H1 (cell line): ENCODE data around the gene TWIST2. TPM values are rescaled to one million over a fixed set of nuclear protein-coding genes. Genes with fewer than 3 reads are reported as not detected.

Source experiments
- CTCF ChIA-PET: fragments of 300-600 bp; sonication (Branson Sonifier 250); formaldehyde crosslinking; loops from one replicate; lab custom pipeline; 2021; ENCODE audit not compliant: partially characterized antibody; lab: Charles Lee
- POLR2A ChIA-PET: fragments of 300-600 bp; sonication (Branson Sonifier 250); formaldehyde crosslinking; loops from one replicate; lab custom pipeline; 2021; ENCODE audit warnings: inconsistent platforms; ENCODE audit not compliant: partially characterized antibody; lab: Charles Lee
- DNase-seq, 2 experiments: peaks; one replicate each; pipeline versions ENCODE4 v3.0.0 to v3.0.0-alpha.2; 2010 to 2022; ENCODE audit warnings: low spot score in 2 of 2, low read depth in 1 of 2, mixed read lengths in 1 of 2
- FAIRE-seq: peaks from 2 replicates; lab custom pipeline; 2011; peaks lifted over from hg19 to GRCh38; lab: Jason Lieb, UNC
- H2AFZ ChIP-seq: 2 replicates; pipeline ENCODE4 v1.8.1; 2012; ENCODE audit warnings: low read length, inconsistent platforms
- H2AK5ac ChIP-seq: 2 replicates; pipeline ENCODE4 v1.6.1; 2013; ENCODE audit warnings: low read depth, low read length
- H2BK120ac ChIP-seq: replicated peaks from 2 replicates; pipeline ENCODE3; 2013; ENCODE audit warnings: low read depth, low read length, inconsistent platforms
- H2BK12ac ChIP-seq: 2 replicates; pipeline ENCODE4 v1.6.1; 2013; ENCODE audit warnings: low read depth, low read length
- H2BK15ac ChIP-seq: 2 replicates; pipeline ENCODE4 v1.6.1; 2013; ENCODE audit warnings: low read length
- H2BK20ac ChIP-seq: 2 replicates; pipeline ENCODE4 v1.6.1; 2013; ENCODE audit warnings: low read length
- H2BK5ac ChIP-seq: 2 replicates; pipeline ENCODE4 v1.6.1; 2013; ENCODE audit warnings: low read depth, low read length
- H3K14ac ChIP-seq: 2 replicates; pipeline ENCODE4 v1.6.1; 2013; ENCODE audit warnings: inconsistent platforms; ENCODE audit not compliant: insufficient read length
- H3K18ac ChIP-seq: 2 replicates; pipeline ENCODE4 v1.6.1; 2013; ENCODE audit warnings: low read length; ENCODE audit errors: extremely low read depth
- H3K23ac ChIP-seq: 2 replicates; pipeline ENCODE4 v1.6.1; 2013; ENCODE audit warnings: inconsistent platforms; ENCODE audit not compliant: insufficient read length
- H3K23me2 ChIP-seq: 2 replicates; pipeline ENCODE4 v1.6.1; 2013; ENCODE audit warnings: low read depth, low read length
- H3K27ac ChIP-seq: 2 replicates; pipeline ENCODE4 v1.6.1; 2011; ENCODE audit warnings: low read depth, low read length, inconsistent platforms
- H3K27me3 ChIP-seq, 4 experiments: replicated peaks in 1 of 4; 1 replicate in 1 of 4; 2 replicates in 3 of 4; pipeline versions ENCODE4 v1.6.1 to v1.8.1; 2011 to 2013; ENCODE audit warnings: low read length in 3 of 4, mild to moderate bottlenecking in 3 of 4, inconsistent platforms in 2 of 4, mixed read lengths in 2 of 4, moderate library complexity in 1 of 4; ENCODE audit not compliant: control insufficient read depth in 3 of 4, insufficient read depth in 3 of 4; ENCODE audit errors: extremely low read depth in 1 of 4
- H3K36me3 ChIP-seq, 4 experiments: 2 replicates each; pipeline versions ENCODE4 v1.6.1 to v1.8.1; 2011 to 2013; ENCODE audit warnings: mild to moderate bottlenecking in 4 of 4, low read length in 3 of 4, moderate library complexity in 2 of 4, control low read depth in 1 of 4, inconsistent platforms in 1 of 4; ENCODE audit not compliant: insufficient read depth in 4 of 4, control insufficient read depth in 2 of 4
- H3K4ac ChIP-seq: replicated peaks from 2 replicates; pipeline ENCODE3; 2013; ENCODE audit warnings: low read length, low read depth, mixed read lengths, inconsistent platforms; ENCODE audit not compliant: insufficient read length
- H3K4me1 ChIP-seq, 4 experiments: replicated peaks in 1 of 4; 1 replicate in 1 of 4; 2 replicates in 3 of 4; pipeline versions ENCODE4 v1.6.1 to v1.8.1; 2011 to 2013; ENCODE audit warnings: low read length in 3 of 4, inconsistent platforms in 2 of 4, mixed read lengths in 1 of 4; ENCODE audit not compliant: insufficient read depth in 4 of 4, control insufficient read depth in 3 of 4
- H3K4me2 ChIP-seq, 2 experiments: 2 replicates each; pipeline versions ENCODE4 v1.6.1 to v1.8.1; 2011 to 2013; ENCODE audit warnings: low read depth in 2 of 2, low read length in 2 of 2, control low read depth in 1 of 2, inconsistent platforms in 1 of 2, mild to moderate bottlenecking in 1 of 2; ENCODE audit not compliant: insufficient read depth in 1 of 2
- H3K4me3 ChIP-seq, 4 experiments: fragments of 200-600, 300-600 bp in 1 of 4; sonication (generic), shearing (Covaris generic), sonication (Bioruptor Twin) in 1 of 4; 2 replicates each; pipeline versions ENCODE4 v1.5.1 to v1.8.1; 2011 to 2016; ENCODE audit warnings: low read length in 4 of 4, low read depth in 3 of 4, control low read depth in 2 of 4, inconsistent platforms in 2 of 4, mild to moderate bottlenecking in 2 of 4, mixed read lengths in 1 of 4, moderate library complexity in 1 of 4; ENCODE audit not compliant: insufficient read depth in 2 of 4; ENCODE audit errors: extremely low read depth in 1 of 4
- H3K56ac ChIP-seq: replicated peaks from 2 replicates; pipeline ENCODE3; 2013; ENCODE audit warnings: low read depth, mild to moderate bottlenecking, mixed read lengths, low read length, inconsistent platforms; ENCODE audit not compliant: insufficient read length
- H3K79me1 ChIP-seq: 2 replicates; pipeline ENCODE4 v1.6.1; 2013; ENCODE audit warnings: low read depth, low read length, control low read depth
- H3K79me2 ChIP-seq, 2 experiments: 2 replicates each; pipeline versions ENCODE4 v1.6.1 to v1.8.1; 2012 to 2013; ENCODE audit warnings: low read length in 2 of 2, mild to moderate bottlenecking in 2 of 2, inconsistent platforms in 1 of 2; ENCODE audit not compliant: insufficient read depth in 2 of 2, control insufficient read depth in 1 of 2
- H3K9ac ChIP-seq, 4 experiments: replicated peaks in 1 of 4; 1 replicate in 1 of 4; 2 replicates in 3 of 4; pipeline versions ENCODE4 v1.6.1 to v1.8.1; 2011 to 2013; ENCODE audit warnings: low read depth in 3 of 4, low read length in 3 of 4, control low read depth in 2 of 4, mild to moderate bottlenecking in 2 of 4, moderate library complexity in 2 of 4, inconsistent platforms in 1 of 4; ENCODE audit errors: extremely low read depth in 1 of 4
- H3K9me3 ChIP-seq, 2 experiments: 2 replicates each; pipeline versions ENCODE4 v1.6.1 to v1.8.1; 2012 to 2013; ENCODE audit warnings: mild to moderate bottlenecking in 2 of 2, moderate library complexity in 2 of 2, control low read depth in 1 of 2, inconsistent platforms in 1 of 2, low read depth in 1 of 2, low read length in 1 of 2, mixed read lengths in 1 of 2; ENCODE audit not compliant: insufficient read depth in 2 of 2
- H4K20me1 ChIP-seq, 2 experiments: replicated peaks in 1 of 2; 2 replicates each; pipeline versions ENCODE3 to v1.8.1; 2011 to 2013; ENCODE audit warnings: inconsistent platforms in 2 of 2, low read length in 2 of 2, mild to moderate bottlenecking in 1 of 2; ENCODE audit not compliant: insufficient read depth in 2 of 2, control insufficient read depth in 1 of 2
- H4K5ac ChIP-seq: 2 replicates; pipeline ENCODE4 v1.6.1; 2013; ENCODE audit warnings: low read length, low read depth, mixed read lengths, inconsistent platforms; ENCODE audit not compliant: insufficient read length
- H4K8ac ChIP-seq: 2 replicates; pipeline ENCODE4 v1.8.0; 2013; ENCODE audit warnings: mild to moderate bottlenecking, moderate library complexity, low read length, inconsistent platforms; ENCODE audit not compliant: insufficient read depth; ENCODE audit errors: extremely low read depth
- H4K91ac ChIP-seq: replicated peaks from 2 replicates; pipeline ENCODE3; 2013; ENCODE audit warnings: low read length, mixed read lengths, inconsistent platforms; ENCODE audit not compliant: insufficient read length
- BACH1 ChIP-seq: IDR thresholded peaks from 2 replicates; pipeline ENCODE4 v1.6.1; 2012; ENCODE audit warnings: low read length, improper control_type of control experiment
- CHD2 ChIP-seq: IDR thresholded peaks from 2 replicates; pipeline ENCODE4 v1.6.1; 2012; ENCODE audit warnings: low read length, improper control_type of control experiment
- POLR2A ChIP-seq, 2 experiments: IDR thresholded peaks; 1 replicate in 1 of 2; 2 replicates in 1 of 2; pipeline ENCODE4 v1.6.1; 2011; ENCODE audit warnings: low read depth in 2 of 2, low read length in 2 of 2, mild to moderate bottlenecking in 2 of 2; ENCODE audit errors: control extremely low read depth in 1 of 2
- POU5F1 ChIP-seq: IDR thresholded peaks from 2 replicates; pipeline ENCODE4 v1.6.1; 2011; ENCODE audit warnings: low read depth, mild to moderate bottlenecking, low read length, moderate library complexity
- SIX5 ChIP-seq: IDR thresholded peaks from 2 replicates; pipeline ENCODE4 v1.6.1; 2011; ENCODE audit warnings: mild to moderate bottlenecking, low read depth, low read length
- WGBS, 2 experiments: shearing (Covaris generic) in 1 of 2; methylation state at CpG; one replicate each; pipeline versions ENCODE4 v1.1.6 to v1.1.7; 2013 to 2015; ENCODE audit warnings: low lambda C conversion rate in 2 of 2, mixed read lengths in 2 of 2, inconsistent platforms in 1 of 2, low coverage in 1 of 2, missing lambda C conversion rate in 1 of 2; ENCODE audit not compliant: insufficient replicate concordance in 2 of 2, insufficient coverage in 1 of 2, insufficient read length in 1 of 2; ENCODE audit errors: extremely low coverage in 1 of 2, missing lambda C conversion rate in 1 of 2; 5-methylcytosine and 5-hydroxymethylcytosine counted together
- polyA plus RNA-seq, 7 experiments: library from polyadenylated mRNA; depleted of rRNA in 3 of 7; stranded (reverse) in 5 of 7; unstranded in 2 of 7; fragments of >200 nt in 5 of 7; fragments of 200-250 nt in 2 of 7; gene quantifications; 1 replicate in 5 of 7; 2 replicates in 1 of 7; 4 replicates in 1 of 7; pipeline versions ENCODE4 v1.2.1 to v1.2.3, GENCODE V29; 2011 to 2013; ENCODE audit warnings: missing spikeins in 2 of 7, mixed read lengths in 2 of 7
- total RNA-seq: library from RNA; stranded (reverse); fragmentation: NEBNext Ultra II Directional; extraction: Animal tissue kit (Norgen Biotek cat#: 25700); gene quantifications from 2 replicates; pipeline ENCODE4 v1.2.1, GENCODE V29; 2021

TWIST2 gene
- total and polyA plus RNA-seq, 2 of the 8 experiments (the other 6 are each of a cell fraction or from before 2014, with no cell fraction given) = 2.6 to 4.3 TPM

DNA sequence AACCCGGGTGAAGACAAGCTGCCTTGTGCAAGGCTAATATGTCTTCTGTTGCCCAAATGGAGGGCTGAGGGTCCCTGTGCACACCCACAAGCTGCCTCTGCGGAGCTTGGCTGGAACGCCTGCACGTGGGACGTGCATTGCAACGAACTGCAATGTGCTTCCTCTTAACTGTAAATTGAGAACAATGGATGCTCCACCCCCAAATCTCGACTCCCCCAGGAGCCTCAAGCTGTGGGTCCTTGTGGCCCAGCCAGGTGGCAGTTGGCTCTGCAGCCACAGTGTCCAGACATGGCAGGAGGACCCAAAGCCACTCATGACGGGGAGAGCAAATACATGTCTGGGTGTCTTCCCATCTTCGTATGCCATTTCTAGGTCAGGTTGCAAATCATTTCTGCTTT lies 90.1 kb downstream of the TWIST2 start:
- Histone ChIP-seq H3K36me3 (no peaks in the 10 kb centered on the region), H4K20me1 (no peaks in the 10 kb centered on the region), H2BK15ac (no peak overlapping the region), H2BK20ac (no peak overlapping the region), H3K9me3 (no peaks in the 10 kb centered on the region), H3K4me2 (no peak overlapping the region), H3K79me2 (no peaks in the 10 kb centered on the region), H4K5ac (no peak overlapping the region), H3K9ac (no peak overlapping the region), H2BK120ac (no peak overlapping the region), H3K27ac (no peak overlapping the region), H3K4me1 (no peaks in the 10 kb centered on the region), H3K4ac (no peak overlapping the region), H2BK5ac (no peak overlapping the region), H2BK12ac (no peak overlapping the region), H3K4me3 (no peak overlapping the region), H3K23ac (no peak overlapping the region), H4K91ac (no peak overlapping the region), H3K27me3 (no peaks in the 10 kb centered on the region), H2AFZ (0 out of 2 replicates have a peak overlapping the region, but pooled peaks have one; percentile 30), H3K56ac (no peak overlapping the region), H4K8ac (no peak overlapping the region), H3K18ac (no peak overlapping the region), H3K79me1 (no peaks in the 10 kb centered on the region), H3K23me2 (no peaks in the 10 kb centered on the region), H3K14ac (no peak overlapping the region), H2AK5ac (no peak overlapping the region)
- WGBS, 2 experiments = 88% methylated on average over 9 of the region's 9 CpGs; no CpG with 5 or more reads in 1 of the 2 experiments
- ChIA-PET CTCF (interaction anchor here (0.9 kb wide), 1 partner anchor 47 kb away, joined by 3 read pairs; no protein-coding TSS in a partner anchor), POLR2A (no interaction called here)
- no peak for TF ChIP-seq POU5F1
- TF ChIP-seq CHD2 = no peak
- no peak for TF ChIP-seq BACH1
- no peak for TF ChIP-seq SIX5
- no peak for TF ChIP-seq POLR2A (IDR thresholded peaks at IDR 0.05; ENCODE audit: control extremely low read depth in 1 of 2, low read depth in 2 of 2, low read length in 2 of 2)
- peak in 1 of 2 experiments; percentile 23 for DNase-seq
- no peak for FAIRE-seq
